Midbrain (tissue), 1 donor: ENCODE results near the gene PIM3.

Source experiments
- DNase-seq: peaks from one replicate; lab custom pipeline; 2025; lab: John Stamatoyannopoulos, UW

The PIM3 gene

DNA sequence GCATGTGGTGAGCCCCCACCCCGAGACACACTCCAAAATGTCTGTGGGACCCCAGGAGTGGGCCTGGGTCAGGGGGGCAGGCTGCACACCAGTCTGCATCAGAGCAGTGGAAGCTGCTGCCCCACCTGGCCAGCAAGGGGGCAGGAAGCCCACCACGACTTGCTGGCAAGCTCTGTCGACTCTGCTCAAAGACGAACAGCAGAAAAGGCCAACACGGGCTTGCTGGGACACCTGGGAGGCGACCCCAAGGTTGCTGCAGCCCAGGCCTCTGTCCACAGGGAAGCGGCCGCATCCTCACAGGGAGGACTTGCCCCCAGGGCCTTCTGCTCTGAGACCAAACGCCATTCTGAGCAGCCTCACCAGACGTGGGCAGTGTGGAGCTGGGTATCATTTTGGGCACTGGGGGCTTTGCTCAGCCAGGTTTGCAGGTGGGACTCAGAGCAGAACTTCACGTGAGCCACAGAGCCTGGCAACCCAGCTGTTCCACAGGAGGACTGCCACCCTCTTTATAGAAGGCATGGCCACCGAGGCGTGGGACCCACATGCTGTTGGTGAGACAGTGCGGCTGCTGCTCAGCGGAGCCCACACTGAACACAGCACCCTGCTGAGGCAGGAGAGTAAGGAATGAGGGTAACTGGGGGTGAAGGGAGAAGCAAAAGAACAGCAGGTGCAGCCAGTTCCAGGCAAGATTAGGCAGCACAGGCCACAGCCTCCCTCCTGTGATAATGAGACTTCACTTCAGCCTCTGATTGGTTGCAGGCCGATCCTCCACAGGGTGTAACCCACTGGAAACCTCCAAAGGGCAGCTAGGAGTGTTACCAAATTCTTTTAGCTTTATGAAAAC is 41.0 kb downstream of the PIM3 start:
- no peak for DNase-seq

- DNase-seq, result no peak
Observed at GRCh38 chr22:50002791-50003190, 42.2 kb downstream of the PIM3 start.

DNA sequence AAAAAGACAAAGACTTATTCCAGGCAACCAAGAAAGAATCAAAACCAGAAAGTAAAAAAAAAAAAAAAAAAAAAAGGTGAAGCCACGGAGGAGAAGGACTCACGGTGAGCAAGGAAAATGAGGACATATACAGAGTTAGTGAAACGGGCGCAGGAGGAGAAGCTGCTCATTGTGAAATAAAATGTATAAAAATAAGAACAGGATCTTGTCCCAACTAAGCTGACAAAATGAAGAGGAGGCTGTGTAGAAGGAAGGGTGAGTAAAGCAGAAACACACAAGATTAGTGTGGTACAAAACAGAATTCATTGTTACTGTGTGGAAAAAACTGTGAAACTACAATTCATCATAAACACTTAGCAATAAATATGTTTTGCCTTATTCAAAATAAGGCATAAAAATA is 44.3 kb downstream of the PIM3 start:
- DNase-seq, result no peak

DNA sequence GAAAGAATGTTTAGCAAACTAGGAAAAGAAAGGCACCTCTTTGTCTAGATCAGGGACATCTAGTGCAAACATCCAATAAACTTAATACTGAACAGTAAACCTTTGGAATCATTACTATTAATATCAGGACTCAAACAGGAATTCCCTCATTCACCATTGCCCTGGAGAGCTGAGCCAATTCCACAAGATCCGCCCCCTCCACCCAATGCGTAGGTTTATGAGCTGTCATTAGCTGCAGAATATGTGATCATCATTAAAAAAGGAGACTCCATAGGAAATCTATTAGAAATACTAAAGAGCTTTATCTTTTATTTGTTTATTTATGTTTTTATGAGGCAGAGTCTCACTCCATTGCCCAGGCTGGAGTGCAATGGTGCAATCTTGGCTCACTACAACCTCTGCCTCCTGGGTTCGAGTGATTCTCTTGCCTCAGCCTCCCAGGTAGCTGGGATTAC is 46.5 kb downstream of the PIM3 start:
- DNase-seq, result no peak

DNA sequence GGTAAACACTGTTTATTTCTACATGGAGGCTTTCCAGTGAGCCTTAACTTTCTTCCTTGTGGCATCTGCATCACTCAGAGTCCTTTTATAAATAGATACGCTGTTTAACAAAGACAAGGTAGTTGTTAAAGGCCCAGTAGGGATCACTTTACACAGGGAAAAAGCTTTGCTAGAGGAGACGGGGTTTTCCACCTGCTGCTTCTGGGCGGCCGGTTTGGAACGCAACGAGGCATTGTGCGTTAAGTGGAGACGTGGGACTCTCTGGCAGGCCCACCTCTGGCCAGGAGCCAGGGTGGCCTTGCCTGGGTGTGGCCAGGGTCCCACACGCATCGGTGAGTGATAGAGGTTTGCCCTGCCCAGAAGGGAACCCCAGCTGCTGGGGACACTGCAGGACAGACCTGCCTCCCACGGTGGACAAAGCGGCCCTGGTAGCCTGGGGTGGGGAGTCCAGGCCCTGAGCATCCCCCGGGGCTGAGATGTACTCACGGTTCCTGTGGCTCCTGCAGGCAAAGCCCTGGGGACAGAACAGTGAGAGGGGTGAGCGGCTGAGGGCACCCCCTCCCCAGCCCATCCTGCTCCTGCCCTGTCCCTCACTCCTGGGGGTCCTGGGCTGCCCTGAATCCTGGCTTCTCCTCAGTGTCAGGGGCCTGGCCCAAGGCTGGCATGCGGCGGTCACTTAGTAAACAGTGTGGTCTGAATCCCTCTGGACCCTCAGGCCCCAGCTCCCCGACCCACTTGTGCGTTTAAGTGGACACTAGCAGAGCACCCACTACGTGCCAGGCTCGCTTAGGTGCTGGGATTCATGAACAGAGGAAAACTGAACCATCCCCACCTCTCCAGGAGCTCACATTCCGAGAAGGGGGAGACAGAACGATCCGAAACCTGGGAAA is 47.8 kb downstream of the PIM3 start:
- no peak for DNase-seq

- DNase-seq, result no peak
Observed at GRCh38 chr22:50009251-50009650, 48.7 kb downstream of the PIM3 start.

DNA sequence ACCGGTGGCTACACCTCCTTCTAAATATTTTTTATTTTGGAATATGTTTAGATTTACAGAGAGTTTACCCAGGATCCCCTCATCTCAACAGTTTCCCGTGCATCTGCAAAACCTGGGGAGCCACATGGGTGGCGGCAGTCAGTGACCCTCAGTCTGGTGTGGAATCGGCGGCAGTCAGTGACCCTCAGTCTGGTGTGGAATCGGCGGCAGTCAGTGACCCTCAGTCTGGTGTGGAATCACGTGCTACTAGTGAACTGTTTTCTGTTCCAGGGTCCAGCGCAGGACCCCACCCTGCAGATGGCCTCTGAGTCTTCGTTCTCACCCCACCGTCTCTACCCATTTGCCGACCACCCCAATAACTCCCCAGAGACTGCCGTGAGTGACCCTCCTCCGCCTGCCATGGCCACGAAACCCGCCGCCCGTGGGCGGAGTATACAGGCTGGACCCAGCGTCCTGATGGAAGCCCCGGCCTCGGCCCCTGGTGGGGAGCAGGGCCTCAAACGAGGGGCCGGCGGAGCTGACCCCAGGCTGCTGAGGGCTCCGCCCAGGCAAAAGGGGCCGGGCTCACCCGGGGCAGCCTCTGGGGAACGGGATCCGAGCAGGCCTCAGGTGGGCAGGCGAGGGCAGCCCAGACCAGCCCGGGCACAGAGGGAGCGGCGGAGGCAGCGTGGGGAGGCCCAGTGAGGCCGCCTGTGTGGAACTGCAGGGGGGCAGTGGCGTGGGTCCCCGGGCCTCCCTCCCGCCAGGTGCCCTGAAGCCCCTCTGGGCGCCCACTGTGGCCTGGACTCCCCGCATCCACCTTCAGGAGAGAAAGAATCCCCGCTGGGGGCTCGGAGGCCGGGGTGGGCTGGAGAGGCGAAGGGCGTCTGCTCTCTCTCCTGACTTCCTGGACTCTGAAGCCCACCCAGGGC is 49.4 kb downstream of the PIM3 start:
- DNase-seq, result no peak

DNA sequence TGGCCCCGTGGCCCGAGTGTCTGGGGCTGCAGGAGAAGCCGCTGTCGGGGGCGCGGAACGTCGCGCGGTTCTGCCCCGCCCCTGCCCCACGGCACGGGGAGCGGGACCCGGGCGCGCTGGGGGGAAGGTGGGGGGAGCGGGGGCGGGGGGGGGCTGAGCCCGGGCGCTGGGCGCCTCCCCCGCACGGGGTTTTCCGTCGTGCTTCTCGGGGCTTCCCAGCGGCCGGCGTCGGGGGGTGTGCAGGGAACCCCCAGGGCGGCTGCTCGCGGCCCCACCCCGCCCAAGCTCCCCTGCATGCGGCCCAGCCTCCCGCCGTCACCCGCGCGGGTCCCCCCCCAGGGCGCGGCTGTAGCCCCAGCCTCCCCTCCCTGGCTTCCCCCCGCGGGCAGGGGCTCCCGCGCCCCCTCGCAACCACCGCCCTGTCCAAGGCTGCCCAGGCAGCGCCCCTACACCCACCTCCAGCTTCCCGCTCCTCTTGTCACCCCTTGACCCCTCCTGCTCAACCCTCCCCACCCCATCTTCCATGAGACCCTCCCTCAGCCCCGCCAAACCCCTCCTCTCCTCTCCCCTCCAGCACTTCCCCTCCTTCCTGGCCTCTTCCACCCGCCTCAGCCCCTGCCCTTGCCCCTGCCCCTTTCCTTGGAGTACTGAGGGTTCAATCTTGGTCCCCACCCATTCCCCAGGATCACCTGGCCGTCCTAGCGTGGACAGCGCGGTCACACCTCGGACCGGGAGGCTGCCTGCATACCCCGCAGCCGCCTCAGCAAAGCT is 50.3 kb downstream of the PIM3 start:
- DNase-seq, result no peak

DNA sequence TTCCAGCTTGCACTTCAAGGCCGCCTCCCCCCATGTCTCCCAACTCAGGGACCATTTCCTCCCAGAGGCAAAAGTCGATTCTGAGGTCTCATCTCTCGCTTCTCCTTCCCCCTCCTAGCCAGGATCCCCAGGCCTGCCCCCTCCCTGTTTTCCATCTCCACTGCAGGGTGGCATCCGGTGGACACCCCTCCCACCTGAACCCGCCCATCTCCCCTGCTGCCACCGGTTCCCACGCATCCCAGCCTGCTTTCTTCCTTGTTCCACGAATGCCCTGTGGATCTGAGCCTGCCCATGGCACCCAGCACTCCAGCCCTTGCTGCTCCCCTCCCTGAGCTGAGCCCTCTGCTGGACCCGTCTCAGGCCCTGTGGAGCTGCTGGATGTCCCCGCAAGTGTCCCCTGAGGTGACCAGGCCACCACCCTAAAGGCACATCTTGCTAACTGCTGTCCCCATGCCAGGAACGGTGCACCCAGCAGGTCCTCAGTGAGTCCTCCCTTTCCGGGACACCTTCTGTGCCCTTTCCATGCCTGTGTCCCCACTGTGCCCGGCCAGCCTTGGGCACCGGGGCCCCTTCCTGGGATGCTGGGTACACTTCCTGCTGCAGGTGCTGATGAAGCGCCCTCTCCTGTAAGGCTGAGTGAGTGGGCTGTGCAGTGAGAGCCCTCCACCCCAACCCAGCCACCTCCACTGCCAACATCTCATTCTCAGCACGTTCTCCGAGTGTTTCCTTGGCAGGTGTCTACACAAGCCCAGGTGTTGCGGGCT is 51.1 kb downstream of the PIM3 start:
- DNase-seq, result no peak

DNA sequence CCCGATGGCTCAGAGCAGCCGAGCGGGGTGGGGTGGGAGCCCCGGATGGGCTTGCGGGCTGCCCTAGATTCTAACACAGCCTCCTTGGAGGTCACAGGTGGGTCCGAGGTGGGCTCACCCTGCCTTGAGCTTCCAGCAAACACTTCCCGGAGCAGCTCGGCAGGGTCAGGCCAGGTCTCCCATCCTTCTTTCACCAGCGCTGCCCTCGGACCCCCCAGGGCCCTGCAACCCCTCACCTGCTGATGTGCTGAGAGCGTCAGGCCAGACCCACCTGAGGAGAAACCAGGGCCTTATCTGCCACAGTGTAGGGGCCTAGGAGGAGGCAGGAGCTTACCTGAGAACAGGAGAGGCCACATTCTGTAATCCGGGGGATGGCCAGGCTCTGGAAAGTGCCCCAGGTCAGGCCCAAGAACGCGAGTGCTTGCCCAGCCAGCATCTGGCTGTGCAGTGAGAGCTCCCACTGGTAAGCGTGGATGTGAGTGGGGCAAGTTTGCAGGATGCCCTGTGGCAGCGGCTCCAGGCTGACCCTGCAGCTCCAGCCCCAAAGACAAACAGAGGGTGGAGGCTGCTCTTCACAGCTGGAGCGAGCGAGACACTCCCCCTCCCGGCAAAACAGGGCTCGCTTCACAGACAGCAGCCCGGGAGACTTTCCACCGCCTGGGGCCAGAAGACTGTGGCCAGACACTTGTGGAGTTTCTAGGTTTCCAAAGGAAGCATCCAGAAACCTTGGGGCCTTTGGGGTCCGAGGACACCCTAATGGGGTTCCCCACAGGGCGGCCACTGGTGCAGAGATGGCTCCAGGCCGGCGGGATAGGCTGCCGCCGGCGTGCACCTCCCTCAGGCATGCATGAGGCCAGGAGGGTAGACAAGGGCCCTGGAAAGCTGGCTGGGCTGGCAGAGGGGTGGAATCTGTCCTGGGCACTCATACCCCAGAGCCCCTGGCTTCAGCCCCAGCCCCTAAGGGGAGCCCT is 51.9 kb downstream of the PIM3 start, which contains the start of gene IL17REL:
TSS of gene IL17REL (minus strand) at position 555 of the 971 bp plus-strand sequence. CDS start at position 436, 119 bp downstream.
- DNase-seq, result no peak
